Astrocyte (in vitro differentiated cells and primary cell): ENCODE data around the gene LBP. TPM values are rescaled to one million over a fixed set of nuclear protein-coding genes. Genes with fewer than 3 reads are reported as not detected.

Experiments used
- DNase-seq: peaks from one replicate; pipeline ENCODE4 v3.0.0-alpha.2; 2010; ENCODE audit warnings: low read depth
- FAIRE-seq: peaks from 2 replicates; lab custom pipeline; 2011; peaks lifted over from hg19 to GRCh38; lab: Jason Lieb, UNC
- H2AFZ ChIP-seq: 2 replicates; pipeline ENCODE4 v1.6.0; 2012; ENCODE audit warnings: low read depth, low read length, inconsistent platforms
- H3K27ac ChIP-seq: 2 replicates; pipeline ENCODE4 v1.5.1; 2011; ENCODE audit warnings: low read depth, low read length, inconsistent platforms
- H3K27me3 ChIP-seq: 2 replicates; pipeline ENCODE4 v1.6.0; 2011; ENCODE audit warnings: low read length, inconsistent platforms; ENCODE audit not compliant: insufficient read depth
- H3K36me3 ChIP-seq: 2 replicates; pipeline ENCODE4 v1.5.1; 2011; ENCODE audit warnings: low read length, inconsistent platforms; ENCODE audit not compliant: insufficient read depth
- H3K4me1 ChIP-seq: 2 replicates; pipeline ENCODE4 v1.5.1; 2011; ENCODE audit warnings: low read length, inconsistent platforms; ENCODE audit not compliant: insufficient read depth
- H3K4me2 ChIP-seq: 2 replicates; pipeline ENCODE4 v1.6.0; 2012; ENCODE audit warnings: low read length, inconsistent platforms
- H3K4me3 ChIP-seq: 2 replicates; pipeline ENCODE4 v1.5.1; 2011; ENCODE audit warnings: low read depth, mild to moderate bottlenecking, low read length, inconsistent platforms; ENCODE audit not compliant: insufficient read depth
- H3K79me2 ChIP-seq: 2 replicates; pipeline ENCODE4 v1.6.0; 2012; ENCODE audit warnings: mild to moderate bottlenecking, low read length, inconsistent platforms; ENCODE audit not compliant: insufficient read depth
- H3K9ac ChIP-seq: 2 replicates; pipeline ENCODE4 v1.6.0; 2012; ENCODE audit warnings: mild to moderate bottlenecking, low read length, inconsistent platforms
- H3K9me3 ChIP-seq: 2 replicates; pipeline ENCODE4 v1.5.1; 2012; ENCODE audit warnings: low read depth, mild to moderate bottlenecking, low read length, inconsistent platforms; ENCODE audit not compliant: insufficient read depth
- H4K20me1 ChIP-seq: 2 replicates; pipeline ENCODE4 v1.6.0; 2012; ENCODE audit warnings: low read length, inconsistent platforms; ENCODE audit not compliant: insufficient read depth
- H3K27ac Mint-ChIP-seq: one replicate; pipeline ENCODE4 v1.8.0; 2021; ENCODE audit warnings: mild to moderate bottlenecking, mixed read lengths; ENCODE audit not compliant: unreplicated experiment
- H3K27me3 Mint-ChIP-seq: one replicate; pipeline ENCODE4 v1.8.0; 2021; ENCODE audit warnings: low read depth, mixed read lengths; ENCODE audit not compliant: unreplicated experiment
- H3K36me3 Mint-ChIP-seq: one replicate; pipeline ENCODE4 v1.8.0; 2021; ENCODE audit warnings: low read depth, mixed read lengths; ENCODE audit not compliant: unreplicated experiment
- H3K4me1 Mint-ChIP-seq: one replicate; pipeline ENCODE4 v1.8.0; 2021; ENCODE audit warnings: low read depth, mixed read lengths; ENCODE audit not compliant: unreplicated experiment
- H3K4me3 Mint-ChIP-seq: one replicate; pipeline ENCODE4 v1.8.0; 2021; ENCODE audit warnings: mild to moderate bottlenecking, moderate library complexity, mixed read lengths; ENCODE audit not compliant: unreplicated experiment
- H3K9me3 Mint-ChIP-seq: one replicate; pipeline ENCODE4 v1.8.0; 2021; ENCODE audit warnings: mild to moderate bottlenecking, mixed read lengths; ENCODE audit not compliant: unreplicated experiment
- EZH2 ChIP-seq: IDR thresholded peaks from 2 replicates; pipeline ENCODE4 v1.6.1; 2012; ENCODE audit warnings: mild to moderate bottlenecking, low read length, inconsistent platforms; ENCODE audit not compliant: insufficient read depth
- total RNA-seq: library from RNA; stranded (reverse); gene quantifications from 2 replicates; pipeline ENCODE4 v1.2.1, GENCODE V29; 2021
- TF ChIP-seq, protein P1 (sequence below): IDR thresholded peaks from 2 replicates; pipeline ENCODE4 v1.5.1; 2011; ENCODE audit warnings: low read depth, mild to moderate bottlenecking, inconsistent platforms, low read length, moderate library complexity; ENCODE audit not compliant: insufficient read depth

LBP gene
- total RNA-seq, 1 donor from 2014 or later = not detected

DNA sequence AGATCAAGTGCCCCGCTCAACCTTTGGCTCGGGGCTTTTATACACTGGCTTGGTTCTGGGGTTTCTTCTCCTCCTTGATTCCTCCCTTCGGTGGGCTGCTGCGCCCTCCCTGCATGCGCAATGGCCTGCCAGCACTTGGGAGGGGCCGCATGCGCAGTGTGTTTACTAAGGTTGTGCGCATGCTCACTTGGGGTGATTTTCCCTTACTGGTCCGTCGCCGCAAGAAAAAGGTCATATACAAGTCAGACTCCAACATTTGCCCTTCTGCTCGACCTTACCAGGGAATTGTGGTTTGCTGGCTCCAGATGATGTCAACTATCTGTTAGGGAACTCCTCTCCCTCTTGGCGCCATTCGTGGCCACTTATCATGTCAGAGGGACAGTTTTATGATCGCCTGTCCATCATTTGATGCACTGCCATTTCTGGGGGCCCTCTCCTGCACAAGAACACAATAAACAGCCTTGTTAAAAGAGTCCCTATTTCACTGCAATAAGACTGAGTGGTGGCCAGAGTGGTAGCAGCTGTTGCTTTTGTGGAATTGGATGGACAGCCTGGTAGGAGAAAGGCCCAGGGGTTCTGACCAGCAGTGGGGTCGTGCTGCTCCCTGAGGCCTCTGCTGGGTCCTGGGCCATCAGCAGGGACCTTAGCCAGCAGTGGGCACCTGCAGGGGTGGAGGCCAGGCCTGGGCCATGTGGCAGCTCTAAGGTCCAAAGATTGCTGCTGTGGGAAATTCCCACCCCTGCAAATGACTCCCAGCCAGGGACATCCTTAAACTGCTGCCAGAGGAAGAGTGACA, 2.8 kb upstream of the LBP start:
- no peaks in the 10 kb centered on the region for H3K9me3 ChIP-seq
- no peak overlapping the region for H3K27ac ChIP-seq
- H3K9ac ChIP-seq = no peak overlapping the region
- Mint-ChIP-seq H3K36me3 (peaks cover 2% of the 10 kb centered on the region), H3K4me3 (no peak overlapping the region), H3K27ac (no peak overlapping the region), H3K27me3 (peaks cover 38% of the 10 kb centered on the region), H3K4me1 (no peaks in the 10 kb centered on the region), H3K9me3 (no peaks in the 10 kb centered on the region)
- FAIRE-seq (no peak), DNase-seq (no peak)
- H2AFZ ChIP-seq = no peak overlapping the region
- H3K4me2 ChIP-seq = no peak overlapping the region
- TF ChIP-seq, protein P1, sequence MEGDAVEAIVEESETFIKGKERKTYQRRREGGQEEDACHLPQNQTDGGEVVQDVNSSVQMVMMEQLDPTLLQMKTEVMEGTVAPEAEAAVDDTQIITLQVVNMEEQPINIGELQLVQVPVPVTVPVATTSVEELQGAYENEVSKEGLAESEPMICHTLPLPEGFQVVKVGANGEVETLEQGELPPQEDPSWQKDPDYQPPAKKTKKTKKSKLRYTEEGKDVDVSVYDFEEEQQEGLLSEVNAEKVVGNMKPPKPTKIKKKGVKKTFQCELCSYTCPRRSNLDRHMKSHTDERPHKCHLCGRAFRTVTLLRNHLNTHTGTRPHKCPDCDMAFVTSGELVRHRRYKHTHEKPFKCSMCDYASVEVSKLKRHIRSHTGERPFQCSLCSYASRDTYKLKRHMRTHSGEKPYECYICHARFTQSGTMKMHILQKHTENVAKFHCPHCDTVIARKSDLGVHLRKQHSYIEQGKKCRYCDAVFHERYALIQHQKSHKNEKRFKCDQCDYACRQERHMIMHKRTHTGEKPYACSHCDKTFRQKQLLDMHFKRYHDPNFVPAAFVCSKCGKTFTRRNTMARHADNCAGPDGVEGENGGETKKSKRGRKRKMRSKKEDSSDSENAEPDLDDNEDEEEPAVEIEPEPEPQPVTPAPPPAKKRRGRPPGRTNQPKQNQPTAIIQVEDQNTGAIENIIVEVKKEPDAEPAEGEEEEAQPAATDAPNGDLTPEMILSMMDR = no peak
- no peak for TF ChIP-seq EZH2
- H3K79me2 ChIP-seq = no peaks in the 10 kb centered on the region
- peaks cover 12% of the 10 kb centered on the region for H3K27me3 ChIP-seq
- no peak overlapping the region for H3K4me3 ChIP-seq
- no peaks in the 10 kb centered on the region for H3K4me1 ChIP-seq
- no peaks in the 10 kb centered on the region for H3K36me3 ChIP-seq
- no peaks in the 10 kb centered on the region for H4K20me1 ChIP-seq

DNA sequence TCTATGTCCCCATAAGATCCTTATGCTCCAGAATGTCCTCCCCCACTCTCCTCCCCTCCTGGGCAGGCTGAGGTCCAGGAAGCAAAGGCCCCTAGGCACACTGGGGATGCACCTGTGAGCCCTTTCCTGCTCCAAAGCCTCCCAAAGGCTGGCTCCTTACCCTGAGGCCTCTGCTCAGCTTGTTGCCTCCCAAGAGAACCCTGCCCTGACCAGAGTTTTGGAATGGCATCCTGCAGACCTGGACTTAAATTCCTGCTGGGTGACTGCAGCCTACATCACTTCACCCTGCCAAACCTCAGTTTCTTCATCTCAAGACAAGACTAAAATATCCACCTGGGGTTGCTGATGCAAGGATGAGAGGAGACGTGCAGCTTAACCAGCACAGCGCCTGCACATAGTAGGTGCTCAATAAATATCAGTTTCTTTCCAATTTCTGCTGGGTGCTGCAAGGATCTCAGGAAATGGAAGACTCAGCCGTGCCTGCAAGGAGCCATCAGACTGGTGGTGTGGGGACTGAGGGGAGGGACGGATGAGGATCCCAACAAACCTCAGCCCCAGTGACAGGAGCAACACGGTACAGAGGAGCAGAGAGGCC, 2.1 kb upstream of the LBP start:
- H3K4me1 Mint-ChIP-seq = no peaks in the 10 kb centered on the region
- H4K20me1 ChIP-seq = no peaks in the 10 kb centered on the region

DNA sequence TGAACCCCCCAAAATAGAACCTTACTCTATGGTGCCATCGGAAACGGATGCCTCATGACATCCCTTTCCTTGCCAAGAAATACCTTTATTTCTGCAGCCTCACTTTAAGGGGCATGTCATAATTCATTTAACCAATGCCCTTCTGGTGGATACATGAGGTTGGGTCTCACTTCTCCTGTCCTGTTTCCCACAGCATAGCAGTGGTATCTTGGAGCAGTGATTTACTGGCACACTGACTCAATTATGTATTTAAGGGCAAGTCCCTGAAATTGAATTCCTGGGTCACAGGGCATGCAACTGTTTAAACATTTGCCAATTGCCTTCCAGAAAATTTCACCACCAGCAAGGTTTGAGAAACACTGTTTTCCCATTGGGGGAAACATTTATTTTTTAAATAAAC, 639 bp upstream of the LBP start:
- no peaks in the 10 kb centered on the region for H4K20me1 ChIP-seq
- no peak for FAIRE-seq

More for the DNA sequence above, 2.1 kb upstream of the LBP start:
- Mint-ChIP-seq H3K9me3 (no peaks in the 10 kb centered on the region), H3K27me3 (peaks cover 43% of the 10 kb centered on the region), H3K4me3 (no peak overlapping the region), H3K27ac (no peak overlapping the region), H3K36me3 (no peaks in the 10 kb centered on the region)
- Histone ChIP-seq H3K27ac (no peak overlapping the region), H3K79me2 (no peaks in the 10 kb centered on the region), H3K9me3 (no peaks in the 10 kb centered on the region), H3K4me1 (no peaks in the 10 kb centered on the region), H2AFZ (no peak overlapping the region), H3K4me2 (no peak overlapping the region), H3K27me3 (peaks cover 12% of the 10 kb centered on the region), H3K9ac (no peak overlapping the region), H3K36me3 (no peaks in the 10 kb centered on the region), H3K4me3 (no peak overlapping the region)
- DNase-seq = no peak
- no peak for TF ChIP-seq EZH2
- no peak for FAIRE-seq

More for the DNA sequence above, 639 bp upstream of the LBP start:
- no peak overlapping the region for H3K27ac Mint-ChIP-seq
- peaks cover 12% of the 10 kb centered on the region for H3K27me3 ChIP-seq
- no peak overlapping the region for H2AFZ ChIP-seq
- no peak overlapping the region for H3K27ac ChIP-seq
- H3K4me2 ChIP-seq = no peak overlapping the region
- H3K4me1 ChIP-seq = no peaks in the 10 kb centered on the region
- H3K4me3 Mint-ChIP-seq = no peak overlapping the region
- no peak for TF ChIP-seq EZH2
- TF ChIP-seq, protein P1 = no peak
- H3K36me3 ChIP-seq = no peaks in the 10 kb centered on the region
- no peaks in the 10 kb centered on the region for H3K9me3 ChIP-seq
- DNase-seq = no peak
- H3K9me3 Mint-ChIP-seq = no peaks in the 10 kb centered on the region
- H3K27me3 Mint-ChIP-seq = peaks cover 55% of the 10 kb centered on the region
- no peaks in the 10 kb centered on the region for H3K36me3 Mint-ChIP-seq
- no peaks in the 10 kb centered on the region for H3K4me1 Mint-ChIP-seq
- no peaks in the 10 kb centered on the region for H3K79me2 ChIP-seq
- no peak overlapping the region for H3K4me3 ChIP-seq
- H3K9ac ChIP-seq = no peak overlapping the region
